Measurements from ENCODE around the gene COL27A1.
"Not testable (repeated sequence)": the region's sequence is repeated elsewhere in the genome, so short reads cannot be mapped to it uniquely, and the experiment has no call there.

GRCh38 chr9:114322831-114323531, 167.6 kb downstream of the COL27A1 start, which contains the start of gene ORM1:
- not testable (repeated sequence) for TF ChIP-seq CTCF, POLR2A, POLR2AphosphoS5 (IDR thresholded peaks at IDR 0.05)
